ENCODE results near the gene LRRC7.

DNA sequence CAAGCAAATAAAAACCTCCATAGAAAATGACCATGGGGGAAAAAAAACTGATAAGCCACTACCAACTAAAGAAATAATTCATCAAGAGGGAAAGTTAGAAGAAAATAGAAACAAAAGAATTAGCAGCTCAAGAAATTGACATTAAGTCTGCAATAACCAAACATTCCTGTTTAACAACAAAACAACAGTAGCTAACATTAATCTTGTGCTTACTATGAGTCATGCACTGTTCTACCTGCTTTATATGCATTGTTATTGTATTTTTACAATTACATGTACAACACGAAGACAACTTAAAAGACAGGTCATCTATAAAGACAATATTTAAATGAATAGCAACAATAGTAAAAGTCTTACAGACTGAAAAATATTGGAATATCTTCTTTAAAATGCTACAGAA lies 34.4 kb upstream of the LRRC7 start:
- TF ChIP-seq, protein P1, sequence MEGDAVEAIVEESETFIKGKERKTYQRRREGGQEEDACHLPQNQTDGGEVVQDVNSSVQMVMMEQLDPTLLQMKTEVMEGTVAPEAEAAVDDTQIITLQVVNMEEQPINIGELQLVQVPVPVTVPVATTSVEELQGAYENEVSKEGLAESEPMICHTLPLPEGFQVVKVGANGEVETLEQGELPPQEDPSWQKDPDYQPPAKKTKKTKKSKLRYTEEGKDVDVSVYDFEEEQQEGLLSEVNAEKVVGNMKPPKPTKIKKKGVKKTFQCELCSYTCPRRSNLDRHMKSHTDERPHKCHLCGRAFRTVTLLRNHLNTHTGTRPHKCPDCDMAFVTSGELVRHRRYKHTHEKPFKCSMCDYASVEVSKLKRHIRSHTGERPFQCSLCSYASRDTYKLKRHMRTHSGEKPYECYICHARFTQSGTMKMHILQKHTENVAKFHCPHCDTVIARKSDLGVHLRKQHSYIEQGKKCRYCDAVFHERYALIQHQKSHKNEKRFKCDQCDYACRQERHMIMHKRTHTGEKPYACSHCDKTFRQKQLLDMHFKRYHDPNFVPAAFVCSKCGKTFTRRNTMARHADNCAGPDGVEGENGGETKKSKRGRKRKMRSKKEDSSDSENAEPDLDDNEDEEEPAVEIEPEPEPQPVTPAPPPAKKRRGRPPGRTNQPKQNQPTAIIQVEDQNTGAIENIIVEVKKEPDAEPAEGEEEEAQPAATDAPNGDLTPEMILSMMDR (IDR thresholded peaks at IDR 0.05; ENCODE audit: low read length) = no peak
- TF ChIP-seq EZH2 (IDR thresholded peaks at IDR 0.05; ENCODE audit: borderline replicate concordance, low read length) = no peak
